Right lobe of liver (tissue), 6 donors: ENCODE measurements around the gene FKRP. TPM values are rescaled to one million over a fixed set of nuclear protein-coding genes. Genes with fewer than 3 reads are reported as not detected.
A peak's percentile ranks its signal among the peaks of the same experiment; 100 is the strongest.
"Not testable (repeated sequence)": the region's sequence is repeated elsewhere in the genome, so short reads cannot be mapped to it uniquely, and the experiment has no call there.

Source experiments
- ATAC-seq, 4 donors: fragments of 200-7000 bp; cut with Tn5 transposase; one replicate each; pipeline ENCODE4 v1.9.1; 2020; ENCODE audit warnings: mild to moderate bottlenecking in 4 of 4, moderate library complexity in 4 of 4
- DNase-seq, 3 donors: peaks; one replicate each; pipeline ENCODE4 v3.0.0-alpha.2; 2020
- H3K27ac ChIP-seq, 3 donors: fragments of 200-600 bp; one replicate each; pipeline ENCODE4 v1.8.0; 2022
- H3K27me3 ChIP-seq, 2 donors: fragments of 200-600 bp; one replicate each; pipeline ENCODE4 v1.8.0; 2022
- H3K36me3 ChIP-seq, 4 donors: fragments of 200-600 bp; sonication (generic) in 1 of 4; one replicate each; pipeline versions ENCODE4 v1.5.1 to v1.8.0; 2017 to 2022; ENCODE audit warnings: control low read depth in 1 of 4
- H3K4me1 ChIP-seq, 4 donors: fragments of 200-600 bp; sonication (generic) in 1 of 4; one replicate each; pipeline versions ENCODE4 v1.5.1 to v1.8.0; 2017 to 2022; ENCODE audit warnings: control low read depth in 1 of 4
- H3K4me3 ChIP-seq, 3 donors: fragments of 200-600 bp; one replicate each; pipeline ENCODE4 v1.8.0; 2022
- H3K9me3 ChIP-seq, 4 donors: fragments of 200-600 bp; sonication (generic) in 1 of 4; one replicate each; pipeline versions ENCODE4 v1.5.1 to v1.8.0; 2017 to 2022; ENCODE audit warnings: control low read depth in 1 of 4
- POLR2A ChIP-seq: fragments of 450-650 bp; IDR thresholded peaks from one replicate; pipeline ENCODE4 v1.6.1; 2017; ENCODE audit warnings: antibody characterized with exemption, mild to moderate bottlenecking
- WGBS: methylation state at CpG from one replicate; pipeline ENCODE4 v1.1.6; 2018; ENCODE audit warnings: low coverage, low lambda C conversion rate; ENCODE audit not compliant: insufficient coverage; ENCODE audit errors: missing lambda C conversion rate; 5-methylcytosine and 5-hydroxymethylcytosine counted together
- intact Hi-C, 2 donors: fragments of 100-400 bp; cut with DNase I; formaldehyde crosslinking; loops; one replicate each; pipeline versions ENCODE4 v1.11.2 to v1.14.1; 2022
- total RNA-seq, 6 experiments: library from RNA; depleted of rRNA in 2 of 6; stranded (reverse); fragments of >200 nt in 2 of 6; fragmentation: NEBNext Ultra II Directional in 3 of 6; extraction: Animal tissue kit (Norgen Biotek cat#: 25700) in 3 of 6; gene quantifications; one replicate each; pipeline versions ENCODE4 v1.1.0 to v1.2.4, GENCODE V29; 2016 to 2023
- TF ChIP-seq, protein P1 (sequence below), 4 donors: fragments of 200-600 bp in 3 of 4; fragments of 450-650 bp in 1 of 4; IDR thresholded peaks; one replicate each; pipeline versions ENCODE4 v1.5.1 to v1.8.0; 2016 to 2022; ENCODE audit warnings: antibody characterized with exemption in 4 of 4, mild to moderate bottlenecking in 2 of 4
- donor health status: DM: no; HTN: yes; CAD: no.
- donor health status: DM: no; HTN: no; CAD: no.
- donor health status: DM: no; HTN: no; CAD: no.
- donor health status: DM: no; HTN: yes; CAD: no.
- donor health status: DM: no; HTN: yes; CAD: no.

The FKRP gene
- total RNA-seq, 6 experiments from 2014 or later, result 5.8 to 9.5 (median 7.4) TPM

DNA sequence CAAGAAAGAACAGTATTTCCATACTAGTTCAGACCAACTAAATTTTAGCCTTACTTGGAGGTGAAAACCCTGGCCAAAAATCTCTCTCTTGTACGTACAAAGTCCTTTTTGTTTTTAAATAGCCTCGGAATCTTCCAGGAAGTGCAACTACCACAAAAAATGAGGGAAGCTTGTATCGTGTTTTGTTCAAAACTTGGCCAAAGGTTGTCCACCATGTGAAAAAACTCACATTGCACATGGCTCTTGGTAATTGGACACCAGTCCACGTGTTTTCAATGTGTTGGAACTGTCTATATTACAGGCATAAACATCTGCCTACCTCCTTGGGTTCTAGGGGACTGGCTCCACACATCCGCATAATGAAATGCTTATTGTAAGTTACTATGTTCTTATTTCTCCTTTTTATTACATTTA, 15.6 kb downstream of the FKRP start:
- H3K27me3 ChIP-seq, result no peaks in the 10 kb centered on the region
- ATAC-seq, result peak in 2 of 4 donors; percentile 23 to 72
- no peaks in the 10 kb centered on the region for H3K36me3 ChIP-seq
- TF ChIP-seq, protein P1, sequence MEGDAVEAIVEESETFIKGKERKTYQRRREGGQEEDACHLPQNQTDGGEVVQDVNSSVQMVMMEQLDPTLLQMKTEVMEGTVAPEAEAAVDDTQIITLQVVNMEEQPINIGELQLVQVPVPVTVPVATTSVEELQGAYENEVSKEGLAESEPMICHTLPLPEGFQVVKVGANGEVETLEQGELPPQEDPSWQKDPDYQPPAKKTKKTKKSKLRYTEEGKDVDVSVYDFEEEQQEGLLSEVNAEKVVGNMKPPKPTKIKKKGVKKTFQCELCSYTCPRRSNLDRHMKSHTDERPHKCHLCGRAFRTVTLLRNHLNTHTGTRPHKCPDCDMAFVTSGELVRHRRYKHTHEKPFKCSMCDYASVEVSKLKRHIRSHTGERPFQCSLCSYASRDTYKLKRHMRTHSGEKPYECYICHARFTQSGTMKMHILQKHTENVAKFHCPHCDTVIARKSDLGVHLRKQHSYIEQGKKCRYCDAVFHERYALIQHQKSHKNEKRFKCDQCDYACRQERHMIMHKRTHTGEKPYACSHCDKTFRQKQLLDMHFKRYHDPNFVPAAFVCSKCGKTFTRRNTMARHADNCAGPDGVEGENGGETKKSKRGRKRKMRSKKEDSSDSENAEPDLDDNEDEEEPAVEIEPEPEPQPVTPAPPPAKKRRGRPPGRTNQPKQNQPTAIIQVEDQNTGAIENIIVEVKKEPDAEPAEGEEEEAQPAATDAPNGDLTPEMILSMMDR (IDR thresholded peaks at IDR 0.05), result no peak
- no peak for TF ChIP-seq POLR2A
- no peaks in the 10 kb centered on the region for H3K9me3 ChIP-seq
- intact Hi-C loops, result no loop called here
- no peak overlapping the region for H3K4me3 ChIP-seq
- DNase-seq, result no peak
- WGBS, result 33% methylated on average over 5 of the region's 5 CpGs
- H3K27ac ChIP-seq, result peak overlapping the region in 1 of 3 donors; percentile 36
- peaks cover 0 to 12% (median 0%) of the 10 kb centered on the region in 4 donors for H3K4me1 ChIP-seq

DNA sequence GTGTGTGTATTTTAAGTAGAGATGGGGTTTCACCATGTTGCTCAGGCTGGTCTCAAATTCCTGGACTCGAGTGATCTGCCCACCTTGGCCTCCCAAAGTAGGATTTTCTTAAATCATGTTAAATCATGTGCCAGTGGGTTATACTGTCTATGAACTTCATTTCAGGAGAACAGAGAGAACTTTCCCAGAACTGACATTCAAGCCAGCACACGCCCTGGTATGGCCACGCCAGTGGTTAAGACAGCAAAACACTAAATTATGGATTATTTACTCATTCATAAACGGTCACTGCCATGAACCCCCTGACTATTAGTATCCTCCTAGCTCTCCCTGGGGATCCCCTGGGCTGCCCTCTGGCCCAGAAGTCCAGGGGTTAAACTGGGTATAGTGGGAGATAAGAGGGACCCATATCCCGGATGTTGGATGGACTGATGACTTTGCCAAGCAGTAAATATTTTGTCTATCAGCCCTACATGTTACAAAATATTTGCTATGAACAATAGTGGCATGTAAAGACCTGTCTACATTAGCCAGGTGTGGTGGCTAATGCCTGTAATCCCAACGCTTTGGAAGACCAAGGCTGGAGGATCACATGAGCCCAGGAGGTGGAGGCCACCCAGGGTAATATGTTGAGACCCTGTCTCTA, 16.5 kb downstream of the FKRP start:
- intact Hi-C loops, result no loop called here
- 67% methylated on average over 4 of the region's 6 CpGs for WGBS
- no peak for ATAC-seq
- Histone ChIP-seq H3K27me3 (no peaks in the 10 kb centered on the region), H3K9me3 (no peaks in the 10 kb centered on the region), H3K4me1 (peaks cover 0 to 12% (median 0%) of the 10 kb centered on the region in 4 donors), H3K36me3 (no peaks in the 10 kb centered on the region), H3K27ac (no peak overlapping the region), H3K4me3 (no peak overlapping the region)
- TF ChIP-seq, protein P1 (IDR thresholded peaks at IDR 0.05), result no peak
- no peak for TF ChIP-seq POLR2A
- no peak for DNase-seq

DNA sequence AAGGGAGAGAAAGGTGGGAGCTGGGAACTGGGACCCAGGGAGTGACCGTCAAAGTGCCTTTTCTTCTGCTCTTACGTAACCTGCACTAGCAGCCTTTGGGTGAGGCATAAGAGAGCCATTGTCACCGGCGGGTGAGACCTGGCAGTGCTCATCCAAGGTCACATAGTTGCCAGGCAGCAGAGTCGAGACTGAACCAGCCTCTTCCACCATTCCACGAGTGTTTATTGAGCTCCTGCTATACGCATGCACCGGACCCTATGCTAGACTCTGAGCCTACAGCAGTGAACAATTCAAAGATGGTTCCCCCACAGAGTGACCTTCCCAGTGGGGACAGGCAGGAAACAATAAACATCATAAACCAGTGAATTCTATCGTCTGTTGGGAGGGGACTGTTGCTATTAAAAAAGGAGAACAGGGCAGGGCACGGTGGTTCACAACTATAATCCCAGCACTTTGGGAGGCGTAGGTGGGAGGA, 19.0 kb downstream of the FKRP start:
- intact Hi-C loops, result no loop called here
- Histone ChIP-seq H3K4me1 (peaks cover 0 to 7% (median 0%) of the 10 kb centered on the region in 4 donors), H3K27me3 (no peaks in the 10 kb centered on the region), H3K36me3 (no peaks in the 10 kb centered on the region), H3K27ac (no peak overlapping the region), H3K9me3 (no peaks in the 10 kb centered on the region), H3K4me3 (no peak overlapping the region)
- DNase-seq (no peak), ATAC-seq (peak; percentile 54 to 59 (median 56))
- WGBS, result 66% methylated on average over 6 of the region's 11 CpGs
- no peak for TF ChIP-seq POLR2A

DNA sequence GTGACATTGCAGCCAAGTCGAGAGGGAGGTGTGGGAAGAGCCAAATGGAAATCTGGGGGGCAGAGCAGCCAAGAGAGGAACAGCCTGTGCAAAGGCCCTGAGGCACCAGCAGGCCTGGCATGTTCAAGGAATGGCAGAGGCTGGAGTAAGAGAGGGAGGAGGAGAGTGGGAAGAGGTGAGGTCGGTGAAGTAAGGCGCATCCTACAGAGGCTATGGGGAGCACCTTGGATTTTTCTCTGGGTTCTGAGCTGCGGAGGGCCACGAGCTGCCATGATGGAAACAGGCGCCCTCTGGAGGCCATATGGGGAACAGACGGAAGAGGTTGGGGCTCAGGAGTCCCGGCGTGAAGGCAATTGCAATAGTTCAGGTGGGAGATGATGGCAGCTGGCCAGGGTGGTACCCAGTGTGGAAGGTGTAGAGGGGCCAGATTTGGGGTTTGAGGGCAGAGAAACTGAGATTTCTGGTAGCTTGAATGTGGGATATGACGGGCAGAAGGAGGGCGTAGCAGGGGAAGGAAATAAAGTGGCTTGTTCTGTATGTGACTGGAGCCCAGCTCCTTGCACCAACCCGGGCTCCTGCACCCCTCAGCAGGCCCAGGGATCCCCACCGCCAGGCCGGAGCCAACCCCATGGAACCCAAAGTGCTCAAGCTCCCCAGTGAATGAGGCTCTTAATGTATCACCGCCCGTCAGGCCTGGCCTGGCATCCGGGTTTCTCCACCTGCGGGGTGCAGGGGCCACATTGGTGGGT, 20.9 kb downstream of the FKRP start:
- H3K27me3 ChIP-seq, result no peaks in the 10 kb centered on the region
- H3K27ac ChIP-seq, result no peak overlapping the region
- TF ChIP-seq, protein P1 (IDR thresholded peaks at IDR 0.05), result peak; percentile 49 to 58 (median 57)
- no peak for TF ChIP-seq POLR2A
- 26% methylated on average over 10 of the region's 18 CpGs for WGBS
- H3K4me1 ChIP-seq, result peaks cover 0 to 6% (median 0%) of the 10 kb centered on the region in 4 donors
- H3K36me3 ChIP-seq, result no peaks in the 10 kb centered on the region
- DNase-seq (no peak), ATAC-seq (peak; percentile 23 to 56 (median 46))
- no peaks in the 10 kb centered on the region for H3K9me3 ChIP-seq
- intact Hi-C loops, result no loop called here
- H3K4me3 ChIP-seq, result no peak overlapping the region

DNA sequence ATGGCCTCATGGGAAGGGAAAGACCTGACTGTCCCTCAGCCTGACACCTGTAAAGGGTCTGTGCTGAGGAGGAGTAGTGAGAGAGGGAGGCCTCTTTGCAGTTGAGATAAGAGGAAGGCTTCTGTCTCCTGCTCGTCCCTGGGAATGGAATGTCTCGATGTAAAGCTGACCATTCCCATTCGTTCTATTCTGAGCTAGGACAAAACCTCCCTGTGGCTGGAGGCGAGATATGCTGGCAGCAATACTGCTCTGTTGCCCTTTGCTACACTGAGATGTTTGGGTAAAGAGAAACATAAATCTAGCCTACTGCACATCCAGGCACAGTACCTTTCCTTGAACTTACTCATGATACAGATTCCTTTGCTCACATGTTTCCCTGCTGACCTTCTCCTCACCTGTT, 22.9 kb downstream of the FKRP start:
- ATAC-seq, DNase-seq, H3K27me3 ChIP-seq, H3K36me3 ChIP-seq, H3K4me3 ChIP-seq, H3K9me3 ChIP-seq, intact Hi-C loops, H3K27ac ChIP-seq, H3K4me1 ChIP-seq: not testable (repeated sequence)
- 45% methylated on average over 4 of the region's 4 CpGs for WGBS
